Panc1 (cell line): ENCODE data around the gene ASF1B. TPM values are rescaled to one million over a fixed set of nuclear protein-coding genes. Genes with fewer than 3 reads are reported as not detected.

Source experiments
- ATAC-seq: fragments of 200-7000 bp; cut with Tn5 transposase; 2 replicates; pipeline ENCODE4 v1.9.1; 2020; ENCODE audit warnings: mild to moderate bottlenecking, moderate library complexity
- BruUV-seq: library from RNA; stranded (reverse); fragments of 400-500 nt; replicated peaks from 2 replicates; lab custom pipeline; 2021; lab: Mats Ljungman, UMichigan
- CTCF ChIA-PET: fragments of 300-600 bp; sonication (Branson Sonifier 250); formaldehyde crosslinking; loops from one replicate; lab custom pipeline; 2022; ENCODE audit warnings: antibody characterized with exemption; lab: Charles Lee
- POLR2A ChIA-PET: fragments of 300-600 bp; sonication (Branson Sonifier 250); formaldehyde crosslinking; loops from one replicate; lab custom pipeline; 2022; ENCODE audit warnings: antibody characterized with exemption; lab: Charles Lee
- DNase-seq: peaks from one replicate; pipeline ENCODE4 v3.0.0-alpha.2; 2010; ENCODE audit warnings: low read depth, low spot score
- H3K27ac ChIP-seq: 2 replicates; pipeline ENCODE4 v1.5.1; 2011; ENCODE audit warnings: mild to moderate bottlenecking, low read length, inconsistent platforms
- H3K27me3 ChIP-seq: fragments of 200-500 bp; sonication (Bioruptor generic); 2 replicates; pipeline ENCODE4 v1.6.0; 2014; ENCODE audit warnings: low read length, inconsistent platforms; ENCODE audit not compliant: control insufficient read depth, insufficient read depth
- H3K36me3 ChIP-seq: fragments of 200-500 bp; sonication (Bioruptor generic); 2 replicates; pipeline ENCODE4 v1.5.1; 2014; ENCODE audit warnings: inconsistent platforms, mild to moderate bottlenecking, low read length, moderate library complexity; ENCODE audit not compliant: control insufficient read depth, insufficient read depth
- H3K4me1 ChIP-seq: 2 replicates; pipeline ENCODE4 v1.5.1; 2011; ENCODE audit warnings: inconsistent platforms, mild to moderate bottlenecking, low read length, moderate library complexity; ENCODE audit not compliant: control insufficient read depth, insufficient read depth
- H3K4me3 ChIP-seq, 2 experiments: 2 replicates each; pipeline ENCODE4 v1.5.1; 2011 to 2012; ENCODE audit warnings: low read depth in 2 of 2, low read length in 2 of 2, mild to moderate bottlenecking in 2 of 2, inconsistent platforms in 1 of 2, moderate library complexity in 1 of 2
- H3K9me3 ChIP-seq: fragments of 200-500 bp; sonication (Bioruptor generic); 2 replicates; pipeline ENCODE4 v1.5.1; 2014; ENCODE audit warnings: low read depth, mild to moderate bottlenecking, inconsistent platforms, low read length, moderate library complexity; ENCODE audit not compliant: control insufficient read depth, insufficient read depth
- CTCF ChIP-seq: fragments of 450-650 bp; IDR thresholded peaks from 2 replicates; pipeline ENCODE4 v1.5.1; 2017; ENCODE audit warnings: mild to moderate bottlenecking
- POLR2AphosphoS5 ChIP-seq: IDR thresholded peaks from 2 replicates; pipeline ENCODE4 v1.6.1; 2012; ENCODE audit warnings: mild to moderate bottlenecking, low read depth, low read length, moderate library complexity
- REST ChIP-seq, 2 experiments: IDR thresholded peaks; 2 replicates each; pipeline ENCODE4 v1.6.1; 2011 to 2012; ENCODE audit warnings: low read depth in 2 of 2, control low read depth in 1 of 2, low read length in 1 of 2, mild to moderate bottlenecking in 1 of 2, moderate library complexity in 1 of 2; ENCODE audit not compliant: insufficient read depth in 1 of 2
- SIN3A ChIP-seq: IDR thresholded peaks from 2 replicates; pipeline ENCODE4 v1.6.1; 2012; ENCODE audit warnings: low read depth, mild to moderate bottlenecking, low read length, moderate library complexity, borderline replicate concordance; ENCODE audit not compliant: insufficient read depth
- TCF7L2 ChIP-seq: IDR thresholded peaks from 2 replicates; pipeline ENCODE4 v1.6.1; 2011; ENCODE audit warnings: mild to moderate bottlenecking, low read depth, low read length, inconsistent platforms
- in situ Hi-C: cut with HindIII; loops from 2 replicates; pipeline ENCODE4 v1.10.0; 2016; ENCODE audit warnings: low sequenced_read_pairs, low pct_unique_long_range_greater_than_20kb
- intact Hi-C: fragments of 100-400 bp; cut with micrococcal nuclease; formaldehyde crosslinking; loops from one replicate; pipeline ENCODE4 v1.10.0; 2022; ENCODE audit not compliant: unreplicated experiment
- total RNA-seq: library from RNA; stranded (reverse); gene quantifications from one replicate; pipeline ENCODE4 v1.2.1, GENCODE V29; 2021; ENCODE audit not compliant: unreplicated experiment

The ASF1B gene
- total RNA-seq, 1 experiment from 2014 or later: 35.4 TPM

- DNase-seq (no peak), ATAC-seq (no peak)
- Histone ChIP-seq H3K4me1 (no peaks in the 10 kb centered on the region), H3K27ac (no peak overlapping the region), H3K4me3 (no peak overlapping the region), H3K27me3 (no peaks in the 10 kb centered on the region), H3K36me3 (no peaks in the 10 kb centered on the region), H3K9me3 (no peaks in the 10 kb centered on the region)
- CTCF ChIA-PET: no interaction called here
- in situ Hi-C loops (no loop called here), intact Hi-C loops (no loop called here)
- no peak for TF ChIP-seq POLR2AphosphoS5
- no peak for TF ChIP-seq REST (IDR thresholded peaks at IDR 0.05; ENCODE audit: insufficient read depth in 1 of 2, low read depth in 2 of 2, low read length in 1 of 2)
- TF ChIP-seq TCF7L2: no peak
- no peak for TF ChIP-seq SIN3A
- TF ChIP-seq CTCF: no peak
- BruUV-seq: no TSS peak
- POLR2A ChIA-PET: interaction anchor here (0.8 kb wide), 1 partner anchor 12 kb away, joined by 3 read pairs; no protein-coding TSS in a partner anchor
Observed at GRCh38 chr19:14103310-14103709, 33.1 kb downstream of the ASF1B start.

GRCh38 chr19:14102756-14103155 is 33.6 kb downstream of the ASF1B start:
- no peak for ATAC-seq
- Histone ChIP-seq H3K9me3 (no peaks in the 10 kb centered on the region), H3K36me3 (no peaks in the 10 kb centered on the region), H3K4me3 (no peak overlapping the region), H3K27me3 (no peaks in the 10 kb centered on the region), H3K27ac (no peak overlapping the region), H3K4me1 (no peaks in the 10 kb centered on the region)
- in situ Hi-C loops: no loop called here
- no TSS peak for BruUV-seq
- intact Hi-C loops: no loop called here
- TF ChIP-seq TCF7L2: no peak
- no peak for TF ChIP-seq SIN3A
- no peak for TF ChIP-seq POLR2AphosphoS5
- TF ChIP-seq CTCF: no peak
- no peak for TF ChIP-seq REST (IDR thresholded peaks at IDR 0.05; ENCODE audit: insufficient read depth in 1 of 2, low read depth in 2 of 2, low read length in 1 of 2)
- ChIA-PET CTCF (no interaction called here), POLR2A (interaction anchor here (0.8 kb wide), 1 partner anchor 13 kb away, joined by 3 read pairs; no protein-coding TSS in a partner anchor)
- DNase-seq: no peak
